GM20000 (cell line): ENCODE measurements around the gene HIVEP1.

ENCODE experiments used
- DNase-seq: peaks from one replicate; pipeline ENCODE4 v3.0.0; 2012; ENCODE audit warnings: low spot score
- CTCF ChIP-seq: IDR thresholded peaks from 2 replicates; pipeline ENCODE4 v1.5.1; 2012; ENCODE audit warnings: mild to moderate bottlenecking, control low read depth; ENCODE audit errors: extremely low read depth, missing control alignments

The HIVEP1 gene

GRCh38 chr6:12011276-12012037 lies 655 bp upstream of the HIVEP1 start:
- no peak for TF ChIP-seq CTCF
- peak; percentile 99 for DNase-seq

- no peak for TF ChIP-seq CTCF
- peak; percentile 63 for DNase-seq
Observed at GRCh38 chr6:12012558-12013306, 620 bp downstream of the HIVEP1 start.

- TF ChIP-seq CTCF = no peak
- DNase-seq = no peak
Observed at GRCh38 chr6:12013307-12013719, 1.2 kb downstream of the HIVEP1 start.

GRCh38 chr6:12014027-12014872 lies 2.1 kb downstream of the HIVEP1 start:
- DNase-seq = no peak
- TF ChIP-seq CTCF = no peak

- TF ChIP-seq CTCF = no peak
- DNase-seq = no peak
Observed at GRCh38 chr6:12014873-12015149, 2.7 kb downstream of the HIVEP1 start.

- TF ChIP-seq CTCF = no peak
- DNase-seq = no peak
Observed at GRCh38 chr6:12017263-12017662, 5.2 kb downstream of the HIVEP1 start.

- DNase-seq = no peak
- TF ChIP-seq CTCF = no peak
Observed at GRCh38 chr6:12017876-12018401, 5.8 kb downstream of the HIVEP1 start.
